ENCODE measurements around the gene HOMEZ. TPM values are rescaled to one million over a fixed set of nuclear protein-coding genes. Genes with fewer than 3 reads are reported as not detected.
A peak's percentile ranks its signal among the peaks of the same experiment; 100 is the strongest.

The HOMEZ gene
- total and polyA plus RNA-seq, 2 experiments from 2014 or later: 8.2 to 11.2 TPM

- peaks cover 28% of the 10 kb centered on the region for H3K79me2 ChIP-seq
- DNase-seq (ENCODE audit: low spot score): no peak
- no peaks in the 10 kb centered on the region for H3K27me3 ChIP-seq
- H4K20me1 ChIP-seq (ENCODE audit: insufficient read depth, poor library complexity, severe bottlenecking): peaks cover 12% of the 10 kb centered on the region
- no peaks in the 10 kb centered on the region for H3K36me3 ChIP-seq (replicated peaks; ENCODE audit: insufficient read depth, low read depth)
- TF ChIP-seq EZH2 (IDR thresholded peaks at IDR 0.05; ENCODE audit: borderline replicate concordance) (no peak), CTCF (IDR thresholded peaks at IDR 0.05; ENCODE audit: poor library complexity) (no peak), EZH2phosphoT487 (IDR thresholded peaks at IDR 0.05; ENCODE audit: low read depth, severe bottlenecking, unreplicated experiment) (no peak)
- H3K27ac ChIP-seq: no peak overlapping the region
- WGBS (ENCODE audit: low lambda C conversion rate, missing lambda C conversion rate): 91% methylated on average over 13 of the region's 18 CpGs
- H3K4me2 ChIP-seq: peak overlapping the region; percentile 91
- H3K9me2 ChIP-seq (replicated peaks; ENCODE audit: insufficient read depth): no peaks in the 10 kb centered on the region
- H2AFZ ChIP-seq: no peak overlapping the region
- peaks cover 14% of the 10 kb centered on the region for H3K4me1 ChIP-seq (ENCODE audit: insufficient read depth)
- H3K9me3 ChIP-seq (ENCODE audit: low read depth): no peaks in the 10 kb centered on the region
- no peak overlapping the region for H3K4me3 ChIP-seq
Measured at GRCh38 chr14:23323838-23324454, 38.0 kb upstream of the HOMEZ start.

GRCh38 chr14:23322568-23323517 is 36.9 kb upstream of the HOMEZ start:
- Histone ChIP-seq H4K20me1 (ENCODE audit: insufficient read depth, poor library complexity, severe bottlenecking) (peaks cover 12% of the 10 kb centered on the region), H3K27ac (peak overlapping the region; percentile 97), H2AFZ (no peak overlapping the region), H3K36me3 (replicated peaks; ENCODE audit: insufficient read depth, low read depth) (no peaks in the 10 kb centered on the region), H3K79me2 (peaks cover 28% of the 10 kb centered on the region), H3K4me2 (peak overlapping the region; percentile 91), H3K4me3 (peak overlapping the region; percentile 95), H3K4me1 (ENCODE audit: insufficient read depth) (peaks cover 14% of the 10 kb centered on the region), H3K9me2 (replicated peaks; ENCODE audit: insufficient read depth) (no peaks in the 10 kb centered on the region), H3K9me3 (ENCODE audit: low read depth) (no peaks in the 10 kb centered on the region), H3K27me3 (no peaks in the 10 kb centered on the region)
- no peak for TF ChIP-seq CTCF (IDR thresholded peaks at IDR 0.05; ENCODE audit: poor library complexity)
- TF ChIP-seq EZH2phosphoT487 (IDR thresholded peaks at IDR 0.05; ENCODE audit: low read depth, severe bottlenecking, unreplicated experiment): no peak
- no peak for TF ChIP-seq EZH2 (IDR thresholded peaks at IDR 0.05; ENCODE audit: borderline replicate concordance)
- WGBS (ENCODE audit: low lambda C conversion rate, missing lambda C conversion rate): 47% methylated on average over 10 of the region's 10 CpGs
- DNase-seq (ENCODE audit: low spot score): no peak

GRCh38 chr14:23321572-23322547 is 35.9 kb upstream of the HOMEZ start:
- no peaks in the 10 kb centered on the region for H3K27me3 ChIP-seq
- peak overlapping the region; percentile 97 for H3K27ac ChIP-seq
- peaks cover 14% of the 10 kb centered on the region for H3K4me1 ChIP-seq (ENCODE audit: insufficient read depth)
- H3K4me2 ChIP-seq: peak overlapping the region; percentile 91
- H2AFZ ChIP-seq: peak overlapping the region; percentile 59
- H3K4me3 ChIP-seq: peak overlapping the region; percentile 95
- DNase-seq (ENCODE audit: low spot score): peak; percentile 66
- no peaks in the 10 kb centered on the region for H3K9me2 ChIP-seq (replicated peaks; ENCODE audit: insufficient read depth)
- H3K36me3 ChIP-seq (replicated peaks; ENCODE audit: insufficient read depth, low read depth): no peaks in the 10 kb centered on the region
- TF ChIP-seq EZH2phosphoT487 (IDR thresholded peaks at IDR 0.05; ENCODE audit: low read depth, severe bottlenecking, unreplicated experiment) (no peak), CTCF (IDR thresholded peaks at IDR 0.05; ENCODE audit: poor library complexity) (peak; percentile 5)
- peaks cover 28% of the 10 kb centered on the region for H3K79me2 ChIP-seq
- H4K20me1 ChIP-seq (ENCODE audit: insufficient read depth, poor library complexity, severe bottlenecking): peaks cover 12% of the 10 kb centered on the region
- WGBS (ENCODE audit: low lambda C conversion rate, missing lambda C conversion rate): under 1% methylated on average over 45 of the region's 64 CpGs
- H3K9me3 ChIP-seq (ENCODE audit: low read depth): no peaks in the 10 kb centered on the region
